HG02798 (cell line): ENCODE measurements around the gene DLG2.
A peak's percentile ranks its signal among the peaks of the same experiment; 100 is the strongest.
"Not testable (repeated sequence)": the region's sequence is repeated elsewhere in the genome, so short reads cannot be mapped to it uniquely, and the experiment has no call there.

Source experiments
- ATAC-seq: cut with Tn5 transposase; IDR thresholded peaks from one replicate; pipeline ENCODE4 v1.9.1; 2021; ENCODE audit warnings: mild to moderate bottlenecking; ENCODE audit not compliant: unreplicated experiment, poor library complexity

DLG2 gene

GRCh38 chr11:85647078-85647477 is 19.9 kb upstream of the DLG2 start:
- no peak for ATAC-seq

GRCh38 chr11:85643191-85643614 is 16.1 kb upstream of the DLG2 start:
- ATAC-seq: no peak

GRCh38 chr11:85634747-85635146 is 7.6 kb upstream of the DLG2 start:
- no peak for ATAC-seq

GRCh38 chr11:85628771-85629341 is 1.7 kb upstream of the DLG2 start:
- peak; percentile 10 for ATAC-seq

- ATAC-seq: peak; percentile 100
Measured at GRCh38 chr11:85627998-85628770, 1.0 kb upstream of the DLG2 start, which contains the start of gene TMEM126B. TSS of gene TMEM126B (plus strand) at chr11:85628593. CDS start at chr11:85628608, 15 bp downstream.

GRCh38 chr11:85626496-85626895 is 648 bp downstream of the DLG2 start:
- no peak for ATAC-seq

GRCh38 chr11:85620256-85620655 is 6.9 kb downstream of the DLG2 start:
- ATAC-seq: no peak

- ATAC-seq: no peak
Measured at GRCh38 chr11:85619499-85619898, 7.6 kb downstream of the DLG2 start.

- not testable (repeated sequence) for ATAC-seq
Measured at GRCh38 chr11:85611643-85612042, 15.5 kb downstream of the DLG2 start.

- ATAC-seq: not testable (repeated sequence)
Measured at GRCh38 chr11:85609286-85609685, 17.9 kb downstream of the DLG2 start.

- ATAC-seq: not testable (repeated sequence)
Measured at GRCh38 chr11:85608621-85609020, 18.5 kb downstream of the DLG2 start.

GRCh38 chr11:85606237-85606636 is 20.9 kb downstream of the DLG2 start:
- ATAC-seq: not testable (repeated sequence)

- no peak for ATAC-seq
Measured at GRCh38 chr11:85603220-85603619, 23.9 kb downstream of the DLG2 start.

- no peak for ATAC-seq
Measured at GRCh38 chr11:85602526-85603213, 24.5 kb downstream of the DLG2 start.

- no peak for ATAC-seq
Measured at GRCh38 chr11:85599083-85599482, 28.1 kb downstream of the DLG2 start.

GRCh38 chr11:85596886-85597285 is 30.3 kb downstream of the DLG2 start:
- no peak for ATAC-seq

- ATAC-seq: peak; percentile 70
Measured at GRCh38 chr11:85595285-85595884, 31.8 kb downstream of the DLG2 start.

- peak; percentile 46 for ATAC-seq
Measured at GRCh38 chr11:85590848-85591483, 36.2 kb downstream of the DLG2 start.

- no peak for ATAC-seq
Measured at GRCh38 chr11:85589373-85589772, 37.8 kb downstream of the DLG2 start.

- ATAC-seq: no peak
Measured at GRCh38 chr11:85582111-85582510, 45.0 kb downstream of the DLG2 start.
